Epidermal melanocyte (primary cell): ENCODE results near the gene LAMA2.

Experiments
- DNase-seq: peaks from one replicate; pipeline ENCODE4 v3.0.0; 2011; ENCODE audit warnings: low spot score; ENCODE audit not compliant: insufficient read length

Gene LAMA2

GRCh38 chr6:129211626-129212025 is 328.7 kb downstream of the LAMA2 start:
- no peak for DNase-seq

- DNase-seq: peak; percentile 44
These were observed 329.1 kb downstream of the LAMA2 start for GRCh38 chr6:129212081-129212480.

GRCh38 chr6:129215246-129215645 is 332.3 kb downstream of the LAMA2 start:
- no peak for DNase-seq

GRCh38 chr6:129215916-129216520 is 333.1 kb downstream of the LAMA2 start:
- no peak for DNase-seq

- no peak for DNase-seq
These were observed 334.8 kb downstream of the LAMA2 start for GRCh38 chr6:129217701-129218100.

GRCh38 chr6:129233458-129234134 is 350.7 kb downstream of the LAMA2 start:
- DNase-seq: no peak

GRCh38 chr6:129235167-129236000 is 352.4 kb downstream of the LAMA2 start:
- DNase-seq: no peak

- DNase-seq: no peak
These were observed 353.1 kb downstream of the LAMA2 start for GRCh38 chr6:129236001-129236517.

- DNase-seq: no peak
These were observed 356.1 kb downstream of the LAMA2 start for GRCh38 chr6:129238991-129239390.

GRCh38 chr6:129239825-129240491 is 357.0 kb downstream of the LAMA2 start:
- no peak for DNase-seq

- DNase-seq: no peak
These were observed 357.5 kb downstream of the LAMA2 start for GRCh38 chr6:129240492-129240853.

- DNase-seq: no peak
These were observed 359.6 kb downstream of the LAMA2 start for GRCh38 chr6:129242546-129242945.

- DNase-seq: no peak
These were observed 360.4 kb downstream of the LAMA2 start for GRCh38 chr6:129243377-129243776.

GRCh38 chr6:129248946-129249345 is 366.0 kb downstream of the LAMA2 start:
- DNase-seq: no peak

- peak; percentile 24 for DNase-seq
These were observed 368.9 kb downstream of the LAMA2 start for GRCh38 chr6:129251669-129252376.

- DNase-seq: no peak
These were observed 369.6 kb downstream of the LAMA2 start for GRCh38 chr6:129252377-129253071.

GRCh38 chr6:129253242-129253641 is 370.3 kb downstream of the LAMA2 start:
- no peak for DNase-seq

GRCh38 chr6:129253727-129254126 is 370.8 kb downstream of the LAMA2 start:
- no peak for DNase-seq

- no peak for DNase-seq
These were observed 374.3 kb downstream of the LAMA2 start for GRCh38 chr6:129257196-129257595.

- no peak for DNase-seq
These were observed 379.7 kb downstream of the LAMA2 start for GRCh38 chr6:129262661-129263060.
